Lung (tissue), 12 donors: ENCODE measurements around the gene CEP104. TPM values are rescaled to one million over a fixed set of nuclear protein-coding genes. Genes with fewer than 3 reads are reported as not detected.

Experiments used
- ATAC-seq: fragments of 200-7000 bp; cut with Tn5 transposase; one replicate; pipeline ENCODE4 v1.9.1; 2020; ENCODE audit warnings: moderate number of reproducible peaks; ENCODE audit not compliant: insufficient read depth, low FRiP score
- DNase-seq, 3 donors: peaks; one replicate each; pipeline ENCODE4 v3.0.0-alpha.2; 2013 to 2017
- H3K27ac ChIP-seq, 2 donors: one replicate each; pipeline ENCODE4 v1.5.1; 2013; ENCODE audit warnings: mild to moderate bottlenecking in 2 of 2, moderate library complexity in 2 of 2, control low read depth in 1 of 2, inconsistent platforms in 1 of 2, low read depth in 1 of 2, low read length in 1 of 2
- H3K27me3 ChIP-seq, 3 donors: one replicate each; pipeline ENCODE4 v1.5.1; 2013; ENCODE audit warnings: low read length in 2 of 3; ENCODE audit not compliant: control insufficient read depth in 3 of 3, insufficient read depth in 3 of 3
- H3K36me3 ChIP-seq, 4 donors: one replicate each; pipeline ENCODE4 v1.5.1; 2013; ENCODE audit warnings: low read length in 4 of 4, mild to moderate bottlenecking in 1 of 4, moderate library complexity in 1 of 4; ENCODE audit not compliant: control insufficient read depth in 4 of 4, insufficient read depth in 4 of 4
- H3K4me1 ChIP-seq, 5 donors: one replicate each; pipeline ENCODE4 v1.5.1; 2013; ENCODE audit warnings: low read length in 5 of 5, mild to moderate bottlenecking in 2 of 5, moderate library complexity in 1 of 5; ENCODE audit not compliant: control insufficient read depth in 5 of 5, insufficient read depth in 5 of 5
- H3K4me3 ChIP-seq: one replicate; pipeline ENCODE4 v1.5.1; 2013; ENCODE audit warnings: mild to moderate bottlenecking, control low read depth, moderate library complexity
- H3K9ac ChIP-seq, 2 donors: one replicate each; pipeline ENCODE4 v1.5.1; 2013; ENCODE audit warnings: low read length in 2 of 2, control low read depth in 1 of 2; ENCODE audit not compliant: insufficient read depth in 1 of 2
- H3K9me3 ChIP-seq, 4 donors: one replicate each; pipeline ENCODE4 v1.5.1; 2013; ENCODE audit warnings: low read length in 3 of 4, mild to moderate bottlenecking in 1 of 4, moderate library complexity in 1 of 4; ENCODE audit not compliant: control insufficient read depth in 4 of 4, insufficient read depth in 3 of 4
- CTCF ChIP-seq: IDR thresholded peaks from 2 replicates; pipeline ENCODE4 v1.5.1; 2012; ENCODE audit warnings: mild to moderate bottlenecking; ENCODE audit errors: control extremely low read depth, extremely low read depth
- WGBS, 2 donors: extraction: QIAGEN DNeasy Blood & Tissue Kit; methylation state at CpG; one replicate each; pipeline ENCODE4 v1.1.7; 2013; 5-methylcytosine and 5-hydroxymethylcytosine counted together
- polyA plus RNA-seq, 2 donors: library from polyadenylated mRNA; stranded (reverse); fragments of 200-250 nt; gene quantifications; one replicate each; pipeline ENCODE4 v1.2.1, GENCODE V29; 2013
- total RNA-seq, 2 donors: library from RNA; depleted of rRNA in 1 of 2; stranded (reverse); fragments of >200 nt in 1 of 2; gene quantifications; one replicate each; pipeline ENCODE4 v1.2.1, GENCODE V29; 2014 to 2021
- donor health status: control.
- donor health status: control.
- donor health status: Bipolar disorder and iron deficiency.
- donor health status: healthy.
- donor health status: DM: yes; HTN: yes; CAD: no.

The CEP104 gene
- total and polyA plus RNA-seq, 4 donors = 8.9 to 56.5 (median 25.5) TPM

DNA sequence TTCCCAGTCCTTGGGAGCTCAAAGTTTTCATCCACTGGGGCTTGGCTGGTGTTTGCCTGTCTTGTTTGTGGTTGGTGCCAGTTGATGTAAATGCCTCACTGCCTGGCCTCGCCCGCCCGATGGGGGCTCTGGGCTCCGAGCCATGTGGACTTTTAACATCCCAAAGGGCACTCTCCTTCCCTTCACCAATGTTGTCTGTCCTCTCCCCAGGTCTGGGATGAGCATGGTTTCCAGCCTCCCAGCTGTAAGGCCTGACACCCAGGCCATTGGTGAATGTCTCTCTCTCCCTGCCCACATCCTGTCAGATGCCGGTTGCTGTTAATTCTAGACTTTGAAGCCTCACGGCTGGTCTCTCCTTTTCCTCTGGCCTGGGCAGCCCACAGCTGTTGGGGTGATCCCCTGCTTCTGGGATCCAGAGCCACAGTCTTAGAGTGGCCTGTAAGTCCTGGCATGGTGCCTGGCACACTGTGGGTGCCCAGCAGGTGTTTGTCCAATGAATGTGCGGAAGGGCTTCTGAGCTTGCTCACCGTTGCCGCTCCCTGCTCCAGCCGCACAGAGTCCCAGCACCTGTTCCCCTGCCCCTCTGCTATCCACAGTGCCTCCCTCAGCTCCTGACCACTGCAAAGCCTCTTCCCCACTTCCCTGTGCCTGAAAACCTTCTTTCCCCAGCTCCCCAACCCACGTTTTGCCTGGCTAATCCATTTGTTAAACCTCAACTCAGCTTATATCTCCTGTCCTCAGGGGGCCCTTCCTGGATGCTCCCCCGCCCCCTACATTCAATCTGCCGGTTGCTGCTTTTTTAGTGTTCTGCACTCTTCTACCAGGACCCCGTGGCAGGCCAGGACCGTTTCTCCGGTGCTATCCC, 46.4 kb upstream of the CEP104 start:
- WGBS, 2 donors = 74 to 76% methylated on average over 16 of the region's 16 CpGs
- H3K36me3 ChIP-seq = peaks cover 0 to under 1% (median 0%) of the 10 kb centered on the region in 4 donors
- peak in 1 of 3 donors; percentile 48 for DNase-seq
- peaks cover 0 to 4% (median 0%) of the 10 kb centered on the region in 5 donors for H3K4me1 ChIP-seq
- no peak overlapping the region for H3K27ac ChIP-seq
- H3K27me3 ChIP-seq = no peaks in the 10 kb centered on the region
- ATAC-seq = no peak
- peaks cover 0 to under 1% (median under 1%) of the 10 kb centered on the region in 4 donors for H3K9me3 ChIP-seq
- TF ChIP-seq CTCF = no peak
- no peak overlapping the region for H3K4me3 ChIP-seq
- no peak overlapping the region for H3K9ac ChIP-seq

DNA sequence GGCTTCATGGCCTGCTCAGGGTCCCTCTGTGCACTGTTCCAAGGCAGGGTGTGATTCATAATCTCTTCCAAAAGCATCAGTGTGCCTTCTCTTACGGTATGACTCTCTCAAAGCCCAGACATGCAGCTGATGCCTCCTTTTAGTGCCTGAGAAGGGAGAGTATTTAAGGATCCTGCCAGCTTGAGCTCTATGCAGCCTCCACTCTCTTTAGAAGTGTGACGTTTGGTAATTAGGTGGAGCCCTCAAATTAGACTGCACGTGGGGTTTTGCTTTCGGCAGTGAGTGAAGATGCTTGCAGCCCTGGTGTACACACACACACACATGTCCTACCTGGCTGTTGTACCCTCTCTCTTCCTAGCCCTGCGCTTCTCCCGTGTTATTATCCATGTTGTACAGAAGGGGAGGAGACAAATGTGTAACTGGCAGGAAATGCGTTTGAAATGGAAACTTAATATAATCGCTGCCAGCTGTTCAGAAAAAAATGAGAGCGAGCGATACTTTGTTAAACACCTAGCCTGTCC, 45.6 kb upstream of the CEP104 start:
- no peak overlapping the region for H3K9ac ChIP-seq
- no peak overlapping the region for H3K4me3 ChIP-seq
- H3K9me3 ChIP-seq = peaks cover 0 to 4% (median 2%) of the 10 kb centered on the region in 4 donors
- WGBS, 2 donors = 77 to 79% methylated on average over 10 of the region's 10 CpGs
- H3K4me1 ChIP-seq = peaks cover 0 to 4% (median 0%) of the 10 kb centered on the region in 5 donors
- ATAC-seq = no peak
- H3K27ac ChIP-seq = no peak overlapping the region
- no peaks in the 10 kb centered on the region for H3K27me3 ChIP-seq
- no peak for DNase-seq
- no peak for TF ChIP-seq CTCF
- H3K36me3 ChIP-seq = peaks cover 0 to 3% (median 0%) of the 10 kb centered on the region in 4 donors

GRCh38 chr1:3902111-3902511, 45.1 kb upstream of the CEP104 start:
- no peak for ATAC-seq
- DNase-seq = no peak
- WGBS, 2 donors = 94 to 96% methylated on average over 15 of the region's 15 CpGs
- no peak overlapping the region for H3K4me3 ChIP-seq
- peaks cover 0 to 4% (median 2%) of the 10 kb centered on the region in 4 donors for H3K9me3 ChIP-seq
- H3K27me3 ChIP-seq = no peaks in the 10 kb centered on the region
- H3K27ac ChIP-seq = no peak overlapping the region
- peaks cover 0 to 3% (median 0%) of the 10 kb centered on the region in 4 donors for H3K36me3 ChIP-seq
- TF ChIP-seq CTCF = no peak
- H3K4me1 ChIP-seq = peaks cover 0 to 4% (median 0%) of the 10 kb centered on the region in 5 donors
- no peak overlapping the region for H3K9ac ChIP-seq
